DOHH2 (cell line): Measurements from ENCODE around the gene PRKN.

Source experiments
- EZH2phosphoT487 ChIP-seq: fragments of 200-600 bp; sonication (generic); IDR thresholded peaks from 2 replicates; pipeline ENCODE4 v1.6.1; 2017; ENCODE audit warnings: borderline replicate concordance, mild to moderate bottlenecking, antibody characterized with exemption, low read length, moderate library complexity, mixed read lengths
- TF ChIP-seq, protein P1 (sequence below): fragments of 200-600 bp; sonication (generic); IDR thresholded peaks from one replicate; pipeline ENCODE4 v1.5.1; 2014; ENCODE audit warnings: antibody characterized with exemption, mild to moderate bottlenecking, low read depth, low read length; ENCODE audit not compliant: poor library complexity, severe bottlenecking

DNA sequence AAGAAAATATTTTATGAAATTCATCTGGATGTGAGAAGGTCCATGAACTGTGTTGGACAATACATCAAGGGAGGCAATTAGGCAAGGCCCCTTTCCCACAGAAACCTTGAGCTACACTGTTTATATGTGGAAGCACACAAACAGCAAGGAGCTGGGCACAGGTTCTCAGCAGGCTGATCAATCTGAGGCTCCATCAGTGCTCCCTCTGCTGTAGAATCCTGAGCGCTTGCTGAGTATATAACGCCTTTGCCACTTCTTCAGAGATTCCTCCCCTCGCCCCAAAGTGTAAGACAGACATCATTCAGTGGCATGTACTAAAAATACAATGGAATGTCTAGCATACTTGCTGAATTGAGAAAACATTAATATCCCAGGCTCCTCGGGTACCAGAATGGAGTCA lies 146.9 kb downstream of the PRKN start:
- TF ChIP-seq, protein P1, sequence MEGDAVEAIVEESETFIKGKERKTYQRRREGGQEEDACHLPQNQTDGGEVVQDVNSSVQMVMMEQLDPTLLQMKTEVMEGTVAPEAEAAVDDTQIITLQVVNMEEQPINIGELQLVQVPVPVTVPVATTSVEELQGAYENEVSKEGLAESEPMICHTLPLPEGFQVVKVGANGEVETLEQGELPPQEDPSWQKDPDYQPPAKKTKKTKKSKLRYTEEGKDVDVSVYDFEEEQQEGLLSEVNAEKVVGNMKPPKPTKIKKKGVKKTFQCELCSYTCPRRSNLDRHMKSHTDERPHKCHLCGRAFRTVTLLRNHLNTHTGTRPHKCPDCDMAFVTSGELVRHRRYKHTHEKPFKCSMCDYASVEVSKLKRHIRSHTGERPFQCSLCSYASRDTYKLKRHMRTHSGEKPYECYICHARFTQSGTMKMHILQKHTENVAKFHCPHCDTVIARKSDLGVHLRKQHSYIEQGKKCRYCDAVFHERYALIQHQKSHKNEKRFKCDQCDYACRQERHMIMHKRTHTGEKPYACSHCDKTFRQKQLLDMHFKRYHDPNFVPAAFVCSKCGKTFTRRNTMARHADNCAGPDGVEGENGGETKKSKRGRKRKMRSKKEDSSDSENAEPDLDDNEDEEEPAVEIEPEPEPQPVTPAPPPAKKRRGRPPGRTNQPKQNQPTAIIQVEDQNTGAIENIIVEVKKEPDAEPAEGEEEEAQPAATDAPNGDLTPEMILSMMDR, result no peak
- TF ChIP-seq EZH2phosphoT487, result no peak
